Measurements from ENCODE around the gene TMEM63B.
"Not testable (repeated sequence)": the region's sequence is repeated elsewhere in the genome, so short reads cannot be mapped to it uniquely, and the experiment has no call there.

Gene TMEM63B

GRCh38 chr6:44117397-44118128 lies 9.8 kb upstream of the TMEM63B start:
- no peak for DNase-seq

- no peak for DNase-seq
These were observed 7.6 kb upstream of the TMEM63B start for GRCh38 chr6:44119704-44120262.

GRCh38 chr6:44120692-44121443 lies 6.5 kb upstream of the TMEM63B start:
- DNase-seq: no peak

GRCh38 chr6:44122801-44123200 lies 4.6 kb upstream of the TMEM63B start:
- no peak for DNase-seq

GRCh38 chr6:44123544-44123943 lies 3.8 kb upstream of the TMEM63B start:
- peak in 1 of 2 experiments; percentile 6 for DNase-seq

GRCh38 chr6:44126320-44127149 lies 819 bp upstream of the TMEM63B start:
- peak in 1 of 2 experiments; percentile 62 for DNase-seq

- DNase-seq: peak; percentile 3 to 48
These were observed 915 bp downstream of the TMEM63B start for GRCh38 chr6:44128020-44128917.

- no peak for DNase-seq
These were observed 2.5 kb downstream of the TMEM63B start for GRCh38 chr6:44129841-44130322.

GRCh38 chr6:44131892-44132291 lies 4.5 kb downstream of the TMEM63B start:
- DNase-seq: peak; percentile 25 to 58

GRCh38 chr6:44132476-44132875 lies 5.1 kb downstream of the TMEM63B start:
- no peak for DNase-seq

- peak; percentile 71 to 84 for DNase-seq
These were observed 5.9 kb downstream of the TMEM63B start for GRCh38 chr6:44133003-44133931.

- DNase-seq: no peak
These were observed 6.8 kb downstream of the TMEM63B start for GRCh38 chr6:44133981-44134711.

- DNase-seq: no peak
These were observed 7.9 kb downstream of the TMEM63B start for GRCh38 chr6:44135173-44135758.

GRCh38 chr6:44135875-44136274 lies 8.5 kb downstream of the TMEM63B start:
- DNase-seq: no peak

GRCh38 chr6:44138717-44139350 lies 11.5 kb downstream of the TMEM63B start:
- no peak for DNase-seq

- DNase-seq: no peak
These were observed 12.0 kb downstream of the TMEM63B start for GRCh38 chr6:44139351-44139743.

GRCh38 chr6:44142835-44143234 lies 15.5 kb downstream of the TMEM63B start:
- no peak for DNase-seq

- no peak for DNase-seq
These were observed 16.4 kb downstream of the TMEM63B start for GRCh38 chr6:44143731-44144130.

GRCh38 chr6:44144536-44144935 lies 17.2 kb downstream of the TMEM63B start:
- not testable (repeated sequence) for DNase-seq
